Activated naive CD4-positive, alpha-beta T cell (primary cell): Measurements from ENCODE around the gene CTBP2.

Source experiments
- DNase-seq, 4 experiments: peaks; one replicate each; lab custom pipeline; 2025; lab: John Stamatoyannopoulos, UW

The CTBP2 gene

DNA sequence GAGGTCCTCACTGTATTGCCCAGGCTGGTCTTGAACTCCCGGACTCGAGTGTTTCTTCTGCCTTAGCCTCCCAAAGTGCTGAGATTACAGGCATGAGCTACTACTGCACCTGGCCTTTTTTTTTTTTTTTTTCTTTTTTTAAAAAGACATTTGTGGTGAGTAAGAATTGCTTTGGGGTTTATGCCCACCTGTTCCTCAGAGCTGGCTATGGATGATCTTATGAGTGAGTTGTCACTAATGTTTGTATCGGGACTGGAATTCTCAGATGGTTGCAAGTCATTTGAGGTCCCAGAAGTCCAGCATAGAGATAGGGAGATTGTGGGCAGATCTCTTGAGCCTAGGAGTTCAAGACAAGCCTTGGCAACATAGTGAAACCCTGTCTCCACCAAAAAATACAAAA, 183.2 kb downstream of the CTBP2 start:
- DNase-seq: no peak

DNA sequence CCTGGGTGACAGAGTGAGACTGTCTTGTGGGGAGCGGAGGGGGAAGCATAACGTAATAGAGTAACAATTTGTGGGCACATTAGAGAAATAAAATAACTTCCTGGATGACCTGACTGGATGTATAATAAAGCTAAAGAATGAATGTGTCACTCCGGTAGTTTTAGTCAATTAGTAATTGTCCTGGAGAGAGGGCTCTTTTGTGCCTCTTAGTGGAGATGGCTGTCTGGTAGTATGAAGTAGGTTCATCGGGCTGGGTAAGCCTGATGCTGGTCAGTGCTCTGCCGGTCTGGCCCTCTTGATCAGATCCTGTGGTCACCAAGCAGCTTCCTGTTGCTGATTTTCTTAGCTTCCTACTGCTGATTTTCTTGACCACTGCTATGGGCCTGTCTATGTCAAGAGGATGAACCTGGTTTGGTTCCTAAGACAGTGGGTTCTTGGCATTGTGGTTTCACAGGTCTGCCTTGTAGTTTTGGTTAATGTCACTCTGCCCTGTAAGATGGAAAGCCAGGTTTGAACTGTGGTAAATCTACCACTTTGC, 184.3 kb downstream of the CTBP2 start:
- DNase-seq: no peak

DNA sequence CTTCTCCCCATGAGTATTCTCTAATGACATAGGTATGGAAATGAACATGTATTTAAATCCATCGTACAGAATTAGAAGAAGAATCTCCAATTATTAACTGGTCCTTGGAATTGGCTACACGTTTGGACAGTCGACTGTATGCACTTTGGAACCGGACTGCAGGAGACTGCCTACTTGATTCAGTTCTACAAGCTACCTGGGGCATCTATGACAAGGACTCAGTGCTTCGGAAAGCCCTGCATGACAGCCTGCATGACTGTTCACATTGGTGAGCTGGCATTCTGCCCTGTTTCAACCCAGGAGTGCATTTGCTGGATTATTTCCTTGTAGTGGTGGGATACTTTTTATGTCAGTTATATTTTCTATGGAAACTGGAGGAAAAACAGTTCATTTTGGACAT, 186.2 kb downstream of the CTBP2 start:
- no peak for DNase-seq

DNA sequence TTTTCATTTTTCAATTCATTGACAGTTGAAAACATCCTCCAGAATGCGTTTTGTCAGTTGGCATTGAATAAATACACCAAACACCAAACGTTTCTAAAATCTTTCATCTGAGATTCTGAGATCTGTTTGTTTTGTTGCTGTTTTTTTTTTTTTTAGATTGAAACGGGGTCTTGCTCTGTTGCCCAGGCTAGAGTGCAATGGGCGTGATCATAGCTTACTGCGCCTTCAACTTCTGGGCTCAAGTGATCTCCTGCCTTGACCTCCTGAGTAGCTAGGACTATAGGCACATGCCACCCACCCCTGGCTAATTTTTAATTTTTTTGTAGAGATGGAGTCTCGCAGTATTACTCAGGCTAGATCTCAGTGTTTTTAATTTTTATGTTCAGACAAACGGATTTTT, 187.7 kb downstream of the CTBP2 start:
- no peak for DNase-seq

DNA sequence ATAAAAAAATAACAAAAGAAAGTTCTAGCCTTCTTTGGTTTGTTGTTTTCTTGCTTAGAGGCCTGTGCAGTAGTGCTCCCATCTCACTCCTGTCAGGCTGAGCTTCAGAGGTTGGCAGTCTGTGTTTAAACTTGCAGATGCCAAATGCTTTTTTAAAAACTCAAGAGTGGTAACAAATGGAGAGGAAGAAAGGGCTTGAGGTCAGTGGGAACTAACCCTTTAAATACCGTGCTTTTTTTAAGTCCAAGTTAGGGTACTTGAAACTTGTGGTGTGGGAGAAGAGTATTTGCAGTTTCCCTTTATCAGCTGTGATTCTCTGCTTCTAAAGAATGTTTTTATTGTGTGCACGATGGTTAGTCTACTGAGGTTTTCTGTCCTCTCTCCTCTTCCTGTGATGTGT, 189.1 kb downstream of the CTBP2 start:
- no peak for DNase-seq

DNA sequence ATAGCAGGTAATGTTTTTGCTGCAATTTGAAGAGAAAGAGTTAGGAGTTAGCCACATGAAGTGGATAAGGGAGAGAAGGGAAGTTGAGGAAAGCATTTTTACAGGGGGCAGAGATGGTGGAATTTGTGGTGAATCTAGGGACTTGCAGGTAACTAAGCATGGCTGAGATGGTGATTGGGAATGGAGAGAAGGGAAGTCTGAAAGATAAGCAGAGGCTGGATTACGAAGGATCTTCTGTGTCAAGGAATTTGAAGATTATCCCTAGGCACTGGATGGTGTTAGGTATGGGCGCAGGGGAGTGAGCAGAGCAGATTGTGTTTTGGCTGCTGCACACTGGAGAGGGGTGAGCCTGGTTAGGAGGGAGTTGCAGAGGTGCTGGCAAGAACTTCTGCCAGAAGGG, 193.1 kb downstream of the CTBP2 start:
- DNase-seq: no peak

DNA sequence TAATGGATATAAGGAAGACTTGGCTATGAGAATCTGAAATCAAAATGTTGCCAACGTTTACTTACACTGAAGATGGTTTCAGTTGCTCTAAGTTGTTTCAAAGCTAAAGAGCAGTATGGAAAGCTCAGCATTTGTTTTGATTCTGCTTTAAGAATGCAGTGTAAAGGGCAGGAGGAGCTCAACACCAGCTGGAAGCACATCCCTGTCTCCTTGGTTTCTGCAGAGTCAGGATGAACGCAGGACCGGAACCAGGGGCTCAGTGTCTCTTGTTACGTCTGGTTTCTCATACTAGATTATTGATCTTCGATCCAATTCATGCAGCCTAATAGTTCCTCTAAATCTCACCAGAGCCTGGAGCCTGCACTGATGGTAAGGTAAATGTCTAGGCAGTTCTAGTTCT, 194.4 kb downstream of the CTBP2 start:
- no peak for DNase-seq

DNA sequence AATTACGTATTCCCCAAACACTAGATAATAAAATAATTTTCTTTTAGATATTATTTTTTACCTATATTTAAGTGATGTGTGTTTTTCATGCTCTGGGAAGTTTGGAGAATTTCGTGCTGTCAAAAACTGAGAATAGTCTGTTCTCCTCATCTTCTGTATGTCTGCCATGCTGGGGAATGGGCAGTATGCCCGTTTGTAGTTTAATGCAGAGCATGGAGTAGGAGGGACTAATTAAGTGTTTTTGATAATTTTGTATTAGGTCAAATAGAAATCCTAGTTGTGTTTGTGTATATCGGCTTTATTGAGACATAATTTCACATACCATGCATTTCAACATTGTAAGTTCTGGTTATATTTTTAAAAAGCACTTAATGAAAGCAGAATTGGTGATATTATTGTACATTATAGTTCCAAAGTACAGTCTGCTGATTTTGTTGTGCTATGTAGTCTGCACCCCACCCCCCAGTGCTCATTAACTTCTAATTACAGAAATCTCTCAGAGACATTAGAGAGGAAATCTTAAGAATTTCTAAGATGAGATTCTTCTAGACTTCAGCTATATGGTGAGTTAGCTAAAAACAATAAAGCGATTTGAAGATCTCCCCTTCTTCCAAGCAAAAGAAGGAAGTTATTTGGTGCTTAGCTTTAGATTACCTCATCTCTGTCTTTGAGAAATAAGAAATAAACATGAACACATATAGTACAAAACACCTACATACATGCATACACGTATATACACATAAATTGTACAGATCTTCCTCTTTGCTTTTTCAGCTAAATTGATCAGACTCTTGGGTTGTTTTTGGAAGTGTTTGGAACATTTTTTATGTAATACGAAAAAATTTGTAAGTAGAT, 196.3 kb downstream of the CTBP2 start:
- no peak for DNase-seq

DNA sequence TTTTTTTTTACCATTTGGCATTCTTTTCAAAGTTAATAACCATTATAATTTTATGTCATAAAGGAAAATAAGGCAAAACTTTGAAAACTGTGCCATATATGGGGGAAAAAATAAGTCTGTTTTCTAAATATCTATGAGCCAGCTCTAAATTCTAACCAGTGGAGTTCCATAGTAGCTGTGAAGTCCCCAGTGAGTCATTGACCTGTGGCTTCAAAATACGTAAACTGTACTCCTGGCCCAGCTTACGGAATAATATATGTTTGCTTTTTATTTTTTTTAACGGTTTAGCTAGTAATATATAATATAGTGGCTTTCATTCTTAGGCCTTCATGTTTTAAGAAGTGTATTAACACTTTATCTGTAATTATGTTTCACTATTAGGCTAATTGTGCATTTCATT, 197.9 kb downstream of the CTBP2 start:
- no peak for DNase-seq

DNA sequence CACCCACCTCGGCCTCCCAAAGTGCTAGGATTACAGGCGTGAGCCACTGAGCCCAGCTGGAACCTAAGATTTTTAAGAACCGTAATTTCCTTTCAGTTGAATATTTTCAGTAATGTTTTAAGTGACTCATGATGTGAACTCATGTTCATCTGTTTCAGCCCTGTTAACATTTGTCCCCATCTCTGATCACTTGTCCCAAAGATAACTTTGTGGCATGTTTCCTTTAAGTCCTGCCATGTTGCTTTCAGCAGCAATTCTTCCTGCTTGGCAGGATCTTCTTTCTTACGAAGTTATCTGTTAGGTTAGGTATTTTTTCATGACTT, 199.2 kb downstream of the CTBP2 start:
- DNase-seq: no peak

DNA sequence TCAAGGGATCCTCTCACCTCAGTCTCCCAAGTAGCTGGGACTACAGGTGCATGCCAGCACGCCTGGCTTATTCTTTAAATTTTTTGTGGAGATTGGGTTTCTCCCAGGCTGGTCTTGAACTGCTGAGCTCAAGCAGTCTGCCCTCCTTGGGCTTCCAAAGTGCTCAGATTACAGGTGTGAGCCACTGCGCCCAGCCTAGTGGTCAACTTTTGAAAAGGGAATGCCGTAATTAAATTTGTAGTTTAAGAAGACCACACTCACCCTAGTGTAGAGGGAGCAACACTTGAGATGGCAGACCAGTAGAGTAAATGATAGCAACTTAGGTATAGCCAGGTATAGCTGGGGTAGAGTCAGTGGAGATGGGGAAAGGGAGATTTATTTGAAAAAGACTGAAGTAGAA, 200.8 kb downstream of the CTBP2 start:
- no peak for DNase-seq

DNA sequence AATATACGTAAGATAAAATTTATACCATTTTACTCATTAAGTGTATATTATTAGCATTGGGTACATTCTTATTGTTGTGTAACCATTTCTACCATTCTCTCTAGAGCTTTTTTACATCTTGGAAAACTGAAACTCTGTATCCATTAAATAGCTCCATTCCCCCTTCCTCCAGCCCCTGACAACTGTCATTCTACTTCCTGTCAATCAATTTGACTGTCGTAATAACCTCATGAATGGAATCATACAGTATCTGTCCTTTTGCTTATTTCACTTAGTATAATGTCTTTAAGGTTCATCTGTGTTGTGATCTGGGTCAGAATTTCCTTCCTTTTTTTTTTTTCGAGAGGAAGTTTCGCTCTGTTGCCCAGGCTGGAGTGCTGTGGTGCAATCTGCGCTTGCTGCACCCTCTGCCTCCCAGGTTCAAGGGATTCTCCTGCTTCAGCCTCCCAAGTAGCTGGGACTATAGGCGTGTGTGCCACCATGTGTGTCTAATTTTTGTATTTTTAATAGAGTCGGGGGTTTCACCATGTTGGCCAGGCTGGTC, 202.9 kb downstream of the CTBP2 start:
- DNase-seq: no peak

DNA sequence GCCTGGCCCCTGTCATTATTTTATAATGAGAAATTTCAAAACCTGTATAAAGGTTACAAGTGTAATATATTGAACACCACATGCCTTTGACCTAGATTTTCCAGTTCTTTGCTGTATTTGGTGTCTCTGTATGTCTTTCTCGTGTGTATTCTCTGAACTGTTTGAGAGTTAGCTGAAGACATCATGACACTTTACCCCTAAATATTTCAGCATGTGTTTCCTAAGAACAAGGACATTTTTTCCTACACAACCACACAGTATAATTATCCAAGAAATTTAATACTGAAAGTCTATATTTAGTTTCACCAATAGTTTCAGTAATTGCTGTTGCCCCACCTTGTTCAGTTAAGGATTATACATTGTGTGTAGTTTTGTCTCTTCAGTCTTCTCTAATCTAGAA, 203.6 kb downstream of the CTBP2 start:
- DNase-seq: no peak

DNA sequence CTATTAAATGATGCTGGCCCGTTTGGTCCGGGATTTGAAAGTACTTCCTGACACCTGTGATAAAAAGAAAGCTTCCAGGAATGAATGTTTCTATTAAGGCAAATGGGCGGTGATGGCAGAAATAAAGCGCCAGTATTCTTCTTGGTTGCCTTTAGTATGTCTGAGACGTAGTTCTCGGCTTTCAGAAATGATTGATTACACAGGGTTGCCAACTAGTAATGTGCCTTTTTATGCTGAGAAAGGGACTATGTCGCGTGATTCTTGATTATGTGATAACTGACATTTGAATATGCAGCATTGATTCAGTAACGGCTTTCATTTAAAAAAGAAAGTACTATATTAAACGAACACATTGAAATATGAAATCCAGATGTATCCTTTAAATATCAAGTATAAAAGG, 204.5 kb downstream of the CTBP2 start:
- DNase-seq: no peak

DNA sequence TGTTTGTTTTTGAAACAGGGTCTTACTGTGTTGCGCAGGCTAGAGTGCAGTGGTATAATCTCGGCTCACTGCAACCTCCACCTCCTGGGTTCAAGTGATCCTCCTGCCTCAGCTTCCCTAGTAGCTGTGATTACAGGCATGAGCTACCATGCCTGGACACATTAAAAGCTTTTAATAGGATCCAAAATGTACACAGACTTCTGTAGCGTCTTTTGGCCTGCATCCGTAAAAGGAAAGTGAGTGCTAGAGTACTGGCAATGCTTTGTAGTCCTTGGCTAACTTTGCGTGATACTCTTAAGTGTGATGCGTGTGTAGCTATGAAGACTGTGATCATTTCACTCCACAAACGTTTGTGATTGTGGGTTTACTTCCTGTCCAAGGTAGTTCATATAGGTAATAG, 205.1 kb downstream of the CTBP2 start:
- no peak for DNase-seq

DNA sequence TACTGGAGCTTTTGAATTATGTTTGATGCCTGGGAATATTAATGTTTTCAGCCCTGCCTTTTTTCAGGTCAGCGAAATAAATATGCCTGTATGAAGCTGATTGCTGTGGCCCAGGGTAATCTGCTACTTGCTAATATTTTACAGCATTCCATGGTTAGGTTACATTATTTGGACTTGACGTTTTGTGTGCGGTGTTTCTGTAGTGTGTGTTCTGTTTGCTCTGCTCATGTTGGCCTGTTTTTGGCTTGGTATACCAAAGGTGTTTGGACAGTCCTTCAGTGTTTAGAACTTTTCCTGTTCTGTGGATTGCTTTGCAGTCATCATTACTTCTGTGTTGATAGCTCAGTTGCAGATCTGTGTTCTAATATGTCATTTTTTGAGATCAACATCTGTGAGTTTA, 206.9 kb downstream of the CTBP2 start:
- no peak for DNase-seq

DNA sequence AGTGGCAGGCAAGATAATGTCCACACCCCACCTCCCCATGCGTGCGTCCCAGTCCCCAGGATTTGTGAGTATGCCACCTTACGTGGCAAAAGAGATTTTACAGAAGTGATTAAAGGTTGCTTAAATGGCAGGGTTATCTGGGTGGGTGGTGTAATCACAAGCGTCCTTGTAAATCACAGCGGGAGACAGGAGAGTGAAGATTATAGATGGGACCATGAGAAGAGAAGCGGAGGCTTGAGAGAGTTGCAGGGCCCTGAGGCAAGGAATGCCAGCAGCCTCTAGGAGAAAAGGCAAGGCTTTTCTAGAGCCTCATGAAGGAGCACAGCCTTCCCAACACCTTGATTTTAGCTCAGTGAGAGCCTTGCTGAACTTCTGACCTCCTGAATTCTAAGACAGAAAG, 208.2 kb downstream of the CTBP2 start:
- DNase-seq: no peak

DNA sequence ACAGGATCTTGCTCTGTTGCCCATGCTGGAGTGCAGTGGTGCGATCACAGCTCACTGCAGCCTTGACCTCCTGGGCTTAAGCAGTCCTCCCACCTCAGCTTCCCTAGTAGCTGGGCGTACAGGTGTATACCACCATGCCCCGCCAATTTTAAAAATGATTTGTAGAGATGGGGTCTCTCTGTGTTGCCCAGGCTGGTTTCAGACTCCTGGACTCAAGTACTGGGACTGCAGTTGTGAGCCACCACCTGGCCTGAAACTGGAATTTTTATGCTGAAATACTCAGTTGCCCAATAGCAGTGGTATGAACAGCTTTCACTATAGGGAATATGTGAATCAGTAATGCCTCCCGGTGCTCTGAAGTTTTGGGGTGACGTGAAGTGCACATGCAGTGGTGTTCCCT, 210.8 kb downstream of the CTBP2 start:
- no peak for DNase-seq

DNA sequence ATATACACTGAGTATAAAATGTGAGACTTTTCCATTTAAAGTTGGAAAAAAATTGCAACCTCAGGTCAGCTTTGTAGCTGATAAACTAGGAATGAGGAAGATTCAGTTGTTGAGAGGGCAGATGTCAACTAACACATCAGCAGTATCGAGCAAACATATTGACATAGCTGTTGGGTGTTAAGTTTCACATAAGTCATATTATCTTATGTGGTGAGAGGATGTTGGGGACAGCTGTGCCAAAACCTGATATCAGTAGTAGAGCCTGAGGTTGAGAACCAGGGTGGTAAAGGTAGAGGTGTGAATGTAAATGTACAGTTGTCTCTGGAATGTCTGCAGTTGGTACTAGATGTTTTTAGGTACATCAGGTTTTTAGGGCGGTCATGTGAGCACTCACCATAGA, 213.4 kb downstream of the CTBP2 start:
- DNase-seq: no peak

DNA sequence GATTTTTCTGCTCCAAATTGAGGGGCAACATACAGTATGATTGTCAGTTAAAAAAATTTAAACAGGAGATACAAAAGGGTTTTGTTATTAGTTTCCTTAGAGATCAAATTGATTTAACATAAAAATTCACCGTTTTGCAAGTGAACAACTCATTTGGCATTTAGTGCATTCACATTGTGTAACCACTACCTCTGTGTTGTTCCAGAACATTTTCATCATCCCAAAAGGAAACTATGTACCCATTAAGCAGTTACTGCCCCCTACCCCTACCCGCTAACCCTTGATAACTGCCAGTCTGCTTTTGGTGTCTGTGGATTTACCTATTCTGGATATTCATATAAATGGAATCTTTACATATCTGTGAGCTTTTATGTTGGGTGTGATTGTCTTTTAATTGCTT, 215.4 kb downstream of the CTBP2 start:
- no peak for DNase-seq

DNA sequence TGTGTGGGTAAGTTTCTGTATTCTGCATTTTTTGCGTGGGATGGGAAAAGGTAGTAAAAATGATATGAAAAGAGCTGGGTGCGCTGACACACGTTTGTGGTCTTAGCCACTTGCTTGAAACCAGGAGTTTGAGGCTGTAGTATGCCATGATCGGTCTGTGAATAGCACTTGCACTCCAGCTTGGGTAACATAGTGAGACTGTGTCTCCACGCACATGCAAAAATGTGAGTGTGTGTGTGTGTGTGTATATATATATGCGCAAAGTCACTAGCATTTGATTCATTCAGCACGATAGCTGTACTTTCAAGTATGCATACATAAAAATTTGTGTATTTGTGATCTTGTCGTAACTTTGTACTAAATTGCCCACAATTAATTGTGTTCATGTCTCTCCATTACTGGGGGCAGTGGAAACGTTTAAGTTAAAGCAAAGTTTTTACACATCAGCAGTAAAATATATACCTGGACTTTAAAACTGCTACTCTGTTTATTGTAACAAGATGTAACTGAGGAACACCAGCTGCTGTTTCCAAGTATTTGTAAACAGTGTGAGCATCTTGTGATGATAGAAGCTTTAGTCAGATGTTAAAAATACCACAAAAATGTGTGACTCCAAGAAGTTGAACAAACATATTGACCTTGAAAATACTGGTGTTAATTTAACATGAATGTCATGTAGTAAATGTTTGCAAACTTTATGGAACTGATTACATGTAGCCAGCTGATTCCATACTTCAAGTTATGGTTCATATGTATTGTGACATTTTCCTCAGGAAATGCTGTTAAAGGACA, 216.9 kb downstream of the CTBP2 start:
- DNase-seq: no peak

DNA sequence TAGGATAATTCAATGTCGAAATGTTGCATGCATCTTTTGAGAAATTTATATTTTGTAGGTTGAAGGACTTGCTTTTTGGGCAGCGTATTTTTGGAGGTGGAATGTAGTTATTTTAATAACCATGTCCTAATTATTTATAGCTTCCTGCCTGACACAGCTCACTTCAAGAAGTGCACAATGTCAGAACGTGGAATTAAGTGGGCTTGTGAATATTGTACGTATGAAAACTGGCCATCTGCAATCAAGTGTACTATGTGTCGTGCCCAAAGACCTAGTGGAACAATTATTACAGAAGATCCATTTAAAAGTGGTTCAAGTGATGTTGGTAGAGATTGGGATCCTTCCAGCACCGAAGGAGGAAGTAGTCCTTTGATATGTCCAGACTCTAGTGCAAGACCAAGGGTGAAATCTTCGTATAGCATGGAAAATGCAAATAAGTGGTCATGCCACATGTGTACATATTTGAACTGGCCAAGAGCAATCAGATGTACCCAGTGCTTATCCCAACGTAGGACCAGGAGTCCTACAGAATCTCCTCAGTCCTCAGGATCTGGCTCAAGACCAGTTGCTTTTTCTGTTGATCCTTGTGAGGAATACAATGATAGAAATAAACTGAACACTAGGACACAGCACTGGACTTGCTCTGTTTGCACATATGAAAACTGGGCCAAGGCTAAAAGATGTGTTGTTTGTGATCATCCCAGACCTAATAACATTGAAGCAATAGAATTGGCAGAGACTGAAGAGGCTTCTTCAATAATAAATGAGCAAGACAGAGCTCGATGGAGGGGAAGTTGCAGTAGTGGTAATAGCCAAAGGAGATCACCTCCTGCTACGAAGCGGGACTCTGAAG, 217.8 kb downstream of the CTBP2 start:
- no peak for DNase-seq
